Activated CD4-positive, alpha-beta T cell treated with anti-CD3 and anti-CD28 coated beads, Interleukin-2, amount 50 U/mL, for 16 hours (primary cell): Measurements from ENCODE around the gene GPC5.
"Not testable (repeated sequence)": the region's sequence is repeated elsewhere in the genome, so short reads cannot be mapped to it uniquely, and the experiment has no call there.

ENCODE experiments used
- DNase-seq: peaks from one replicate; pipeline ENCODE4 v3.0.0-alpha.2; 2020

GPC5 gene

DNA sequence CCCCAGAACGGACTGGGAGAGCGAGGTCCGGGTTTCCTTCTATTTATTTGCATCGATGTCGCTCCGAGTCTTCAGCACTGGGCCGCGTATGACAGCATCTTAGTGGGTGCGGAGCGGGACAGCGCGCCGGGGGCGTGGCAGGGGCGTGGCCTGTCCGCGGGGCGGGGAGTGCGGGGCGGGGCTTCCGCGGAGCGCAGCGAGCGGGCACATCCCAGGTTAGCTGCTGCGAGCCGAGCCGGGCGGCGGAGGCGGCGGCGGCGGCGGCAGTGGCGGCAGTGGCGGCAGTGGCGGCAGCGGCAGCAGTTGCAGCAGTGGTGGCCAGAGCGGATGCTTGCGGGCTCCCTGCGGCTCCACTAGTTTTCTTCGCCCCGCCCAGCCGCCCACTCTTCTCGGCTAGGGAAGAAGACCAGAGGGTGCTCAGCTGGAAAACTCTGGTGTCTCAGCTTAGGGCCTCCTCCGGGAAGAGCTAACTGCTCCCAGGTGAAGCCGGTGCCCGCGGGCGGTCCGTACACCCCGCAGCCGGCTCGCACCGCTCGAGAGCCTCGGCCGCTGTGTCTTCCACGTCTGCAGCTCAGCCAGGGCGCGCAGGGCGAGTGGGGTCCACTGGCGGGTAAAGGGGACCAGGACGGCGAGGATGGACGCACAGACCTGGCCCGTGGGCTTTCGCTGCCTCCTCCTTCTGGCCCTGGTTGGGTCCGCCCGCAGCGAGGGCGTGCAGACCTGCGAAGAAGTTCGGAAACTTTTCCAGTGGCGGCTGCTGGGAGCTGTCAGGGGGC is at the start of gene GPC5:
Gene GPC5, plus strand, starts transcription at position 209 of the 776 bp plus-strand sequence.
- DNase-seq: peak; percentile 88

GRCh38 chr13:91348906-91349435 is 49.5 kb upstream of the GPC5 start:
- DNase-seq: peak; percentile 92

DNA sequence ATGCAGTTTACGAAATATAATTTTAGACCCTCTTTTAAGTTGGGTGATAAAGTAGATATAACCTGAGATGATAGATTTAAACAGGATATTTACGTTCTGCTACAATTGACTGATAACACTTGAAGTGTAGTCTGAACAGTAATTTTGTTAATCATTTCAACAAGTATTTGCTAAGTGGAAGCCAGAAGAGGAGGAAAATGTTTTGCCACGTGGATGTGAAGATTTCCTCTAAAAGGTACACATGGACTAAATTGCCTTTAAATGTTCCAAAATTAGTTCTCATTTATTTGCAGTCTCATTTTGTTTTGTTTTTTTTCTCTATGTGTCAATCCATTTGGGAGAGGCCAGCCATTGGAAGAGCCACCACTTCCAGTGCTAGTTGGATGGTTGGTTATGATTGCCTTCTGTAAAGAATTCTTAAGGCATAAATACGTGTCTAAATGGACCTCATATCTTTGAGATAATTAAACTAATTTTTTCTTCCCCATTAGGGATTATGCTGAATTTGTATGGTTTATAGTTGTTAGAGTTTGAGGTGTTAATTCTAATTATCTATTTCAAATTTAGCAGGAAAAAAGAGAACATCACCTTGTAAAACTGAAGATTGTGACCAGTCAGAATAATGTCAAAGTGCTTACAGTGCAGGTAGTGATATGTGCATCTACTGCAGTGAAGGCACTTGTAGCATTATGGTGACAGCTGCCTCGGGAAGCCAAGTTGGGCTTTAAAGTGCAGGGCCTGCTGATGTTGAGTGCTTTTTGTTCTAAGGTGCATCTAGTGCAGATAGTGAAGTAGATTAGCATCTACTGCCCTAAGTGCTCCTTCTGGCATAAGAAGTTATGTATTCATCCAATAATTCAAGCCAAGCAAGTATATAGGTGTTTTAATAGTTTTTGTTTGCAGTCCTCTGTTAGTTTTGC is 48.2 kb upstream of the GPC5 start:
- no peak for DNase-seq

DNA sequence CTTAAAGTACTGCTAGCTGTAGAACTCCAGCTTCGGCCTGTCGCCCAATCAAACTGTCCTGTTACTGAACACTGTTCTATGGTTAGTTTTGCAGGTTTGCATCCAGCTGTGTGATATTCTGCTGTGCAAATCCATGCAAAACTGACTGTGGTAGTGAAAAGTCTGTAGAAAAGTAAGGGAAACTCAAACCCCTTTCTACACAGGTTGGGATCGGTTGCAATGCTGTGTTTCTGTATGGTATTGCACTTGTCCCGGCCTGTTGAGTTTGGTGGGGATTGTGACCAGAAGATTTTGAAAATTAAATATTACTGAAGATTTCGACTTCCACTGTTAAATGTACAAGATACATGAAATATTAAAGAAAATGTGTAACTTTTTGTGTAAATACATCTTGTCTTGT is 47.3 kb upstream of the GPC5 start:
- no peak for DNase-seq

DNA sequence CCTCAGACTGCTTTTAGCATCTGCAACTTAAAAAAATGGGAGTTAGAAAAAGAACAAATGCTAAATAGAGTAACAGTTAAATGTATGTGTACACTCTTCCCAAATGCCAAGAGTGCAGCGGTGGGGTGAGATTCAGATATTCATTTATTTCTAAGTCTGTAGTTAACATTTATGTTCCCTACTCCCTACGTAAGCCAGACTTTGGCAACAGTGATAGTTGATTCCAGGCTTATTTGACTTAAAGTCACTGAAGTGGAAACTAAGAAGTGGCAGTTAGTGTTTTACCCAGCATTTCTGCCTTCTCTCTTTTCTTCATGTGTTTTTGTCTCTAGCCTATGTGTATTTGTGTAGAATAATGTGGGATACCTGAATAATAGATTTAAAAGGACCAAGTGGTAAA is 46.4 kb upstream of the GPC5 start:
- no peak for DNase-seq

DNA sequence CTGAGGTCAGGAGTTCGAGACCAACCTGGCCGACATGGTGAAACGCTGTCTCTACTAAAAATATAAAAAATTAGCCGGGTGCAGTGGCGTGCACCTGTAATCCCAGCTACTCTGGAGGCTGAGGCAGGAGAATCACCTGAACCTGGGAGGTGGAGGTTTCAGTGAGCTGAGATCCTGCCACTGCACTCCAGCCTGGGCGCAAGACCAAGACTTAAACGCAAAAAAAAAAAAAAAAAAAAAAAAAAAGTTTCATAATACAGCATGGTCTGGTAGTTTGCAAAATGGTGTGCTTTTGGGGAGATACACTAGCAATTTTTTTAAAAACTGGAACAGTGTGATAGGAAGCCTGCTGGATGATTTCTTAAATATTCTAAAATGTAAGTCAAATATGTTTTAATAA is 45.5 kb upstream of the GPC5 start:
- not testable (repeated sequence) for DNase-seq

DNA sequence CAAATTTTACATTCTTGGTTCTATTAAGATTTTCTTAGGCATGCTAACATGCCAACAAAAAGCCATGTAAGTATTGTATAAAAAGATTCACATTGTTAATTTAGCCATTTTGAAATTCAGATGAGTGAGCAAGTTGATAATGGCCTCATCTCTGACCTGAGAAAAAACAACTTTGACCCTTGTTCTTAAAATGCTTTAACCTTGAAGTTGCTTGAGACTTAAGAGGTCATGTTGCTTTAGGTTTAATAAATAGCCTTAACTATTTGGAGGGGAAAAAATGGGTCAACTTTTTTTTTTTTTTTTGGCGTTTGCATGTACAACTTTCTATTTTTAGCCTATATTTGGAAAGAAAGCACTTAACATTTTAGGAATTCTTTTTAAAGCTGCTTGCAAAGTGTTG is 44.9 kb upstream of the GPC5 start:
- DNase-seq: no peak

- DNase-seq: no peak
Observed at GRCh38 chr13:91355099-91355825, 43.2 kb upstream of the GPC5 start.

GRCh38 chr13:91355826-91356710 is 42.4 kb upstream of the GPC5 start:
- DNase-seq: no peak

DNA sequence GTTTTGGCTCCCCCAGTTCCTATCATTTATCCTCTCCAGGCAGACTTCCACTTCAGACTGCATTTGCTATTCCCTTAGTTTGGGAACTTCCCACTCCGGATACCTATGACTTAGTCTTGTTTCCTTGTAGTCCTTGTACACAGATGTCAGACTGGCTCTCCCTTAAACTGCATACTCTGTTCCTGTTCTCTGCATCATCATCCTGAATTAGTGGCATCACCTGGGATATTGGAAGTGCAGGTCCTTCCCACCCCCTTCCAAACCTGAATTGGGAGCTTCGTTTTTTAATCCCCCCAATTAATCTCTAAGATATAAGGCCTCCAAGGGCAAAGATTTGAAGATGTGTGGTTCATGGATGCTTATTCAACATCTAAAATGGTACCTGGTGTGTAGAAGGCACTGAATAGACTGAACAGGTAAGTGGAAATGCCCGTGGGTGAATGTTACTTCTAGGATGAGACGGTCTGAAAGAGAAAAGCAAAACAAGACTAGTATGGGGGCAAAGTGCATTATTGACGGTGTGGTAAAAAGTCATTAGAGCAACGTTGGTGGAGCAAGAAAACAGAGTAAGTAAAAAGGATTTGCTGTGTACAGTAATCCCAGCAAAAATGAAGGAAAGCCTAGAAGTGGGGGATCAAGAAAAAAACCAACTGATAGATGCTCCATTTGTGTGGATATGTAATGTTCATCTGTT is 41.4 kb upstream of the GPC5 start:
- DNase-seq: no peak

DNA sequence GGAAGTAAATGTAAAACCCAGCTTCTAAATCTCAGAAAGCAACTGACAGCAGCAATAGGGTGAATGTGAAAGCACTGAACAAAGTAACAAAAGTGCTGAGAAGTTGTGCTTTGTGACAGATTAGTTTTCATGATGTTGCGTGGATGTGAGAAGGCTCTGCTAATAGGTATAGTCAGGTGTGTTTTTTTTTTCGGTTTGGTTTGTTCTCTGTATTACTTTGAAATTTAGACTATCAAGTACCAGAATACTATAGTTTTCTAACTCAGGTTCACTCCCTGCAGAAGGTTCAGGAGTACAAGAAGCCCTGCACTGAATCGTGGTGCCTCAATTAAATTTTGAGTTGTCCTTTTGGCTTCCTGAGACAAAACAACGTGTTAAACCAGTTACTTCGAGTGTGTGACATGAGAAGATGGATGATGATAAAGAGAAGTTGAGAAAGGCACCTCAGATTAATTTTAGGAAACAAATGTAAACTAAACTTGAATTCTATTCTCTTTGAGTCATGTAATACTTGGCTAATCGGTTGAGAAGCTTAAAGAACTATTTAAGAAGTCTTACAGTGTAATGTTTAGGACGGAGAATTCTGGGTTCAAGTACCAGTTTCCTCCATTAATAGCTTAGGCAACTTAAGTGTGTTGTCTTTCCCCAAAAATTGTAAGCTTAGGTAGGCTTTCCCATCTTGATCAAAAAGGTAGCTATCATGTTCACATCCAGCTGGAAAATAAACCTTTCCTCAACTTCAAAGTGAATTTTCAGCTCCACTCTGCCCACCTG is 40.6 kb upstream of the GPC5 start:
- DNase-seq: no peak

GRCh38 chr13:91358387-91358782 is 40.0 kb upstream of the GPC5 start:
- no peak for DNase-seq

- DNase-seq: no peak
Observed at GRCh38 chr13:91359111-91359510, 39.3 kb upstream of the GPC5 start.

GRCh38 chr13:91359631-91360030 is 38.8 kb upstream of the GPC5 start:
- no peak for DNase-seq

GRCh38 chr13:91360246-91360751 is 38.1 kb upstream of the GPC5 start:
- DNase-seq: no peak

GRCh38 chr13:91361755-91362271 is 36.6 kb upstream of the GPC5 start:
- DNase-seq: no peak

DNA sequence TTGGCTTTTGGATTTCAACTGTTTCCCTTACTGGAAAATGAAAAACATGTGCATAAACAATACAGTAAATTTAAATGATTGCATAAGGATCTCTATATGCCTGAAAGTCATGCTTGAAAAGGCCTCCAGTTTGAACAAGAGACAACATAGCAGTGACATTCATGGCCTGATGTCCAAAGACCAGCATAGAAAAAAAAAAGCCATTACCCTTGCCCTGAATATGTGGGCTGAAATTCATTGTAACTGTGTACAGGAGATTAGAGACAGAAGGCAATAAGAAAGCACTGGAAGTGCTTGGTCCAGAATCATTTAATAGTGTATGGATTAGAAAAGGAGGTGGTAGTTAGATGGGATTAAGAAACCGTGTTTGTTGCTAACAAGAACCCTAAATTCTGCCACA is 35.5 kb upstream of the GPC5 start:
- no peak for DNase-seq

GRCh38 chr13:91368101-91368500 is 30.3 kb upstream of the GPC5 start:
- DNase-seq: no peak

- DNase-seq: no peak
Observed at GRCh38 chr13:91368676-91369440, 29.6 kb upstream of the GPC5 start.
